Measurements from ENCODE around the gene SHISA6. TPM values are rescaled to one million over a fixed set of nuclear protein-coding genes. Genes with fewer than 3 reads are reported as not detected.

The SHISA6 gene
- total RNA-seq, 1 donor from 2014 or later: not detected

DNA sequence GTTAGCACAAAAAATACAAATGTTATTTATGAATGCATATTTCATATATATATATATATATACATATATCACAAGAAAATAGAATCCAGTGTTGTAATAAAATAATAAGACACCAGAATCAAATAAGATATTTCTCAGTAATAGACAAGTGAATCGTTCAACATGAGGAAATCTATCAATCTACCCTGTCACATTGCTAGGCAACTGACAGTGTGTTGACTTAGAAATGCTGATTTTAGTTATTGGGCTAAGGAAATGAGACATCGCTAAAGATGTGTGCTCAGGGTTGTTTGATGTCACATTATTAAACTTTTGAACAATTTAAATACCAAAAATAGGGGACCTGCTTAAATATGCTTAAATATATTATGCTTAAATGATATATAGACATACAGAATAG is 307.4 kb downstream of the SHISA6 start:
- no peaks in the 10 kb centered on the region for H3K79me2 ChIP-seq (ENCODE audit: insufficient read depth, low read length)
- Mint-ChIP-seq H3K36me3 (ENCODE audit: low read depth, unreplicated experiment) (no peaks in the 10 kb centered on the region), H3K9me3 (ENCODE audit: unreplicated experiment) (peaks cover 5% of the 10 kb centered on the region), H3K27me3 (ENCODE audit: low read depth, unreplicated experiment) (no peaks in the 10 kb centered on the region), H3K27ac (ENCODE audit: unreplicated experiment) (no peak overlapping the region), H3K4me3 (ENCODE audit: unreplicated experiment) (no peak overlapping the region), H3K4me1 (ENCODE audit: low read depth, unreplicated experiment) (no peaks in the 10 kb centered on the region)
- H4K20me1 ChIP-seq (ENCODE audit: insufficient read depth, low read length): no peaks in the 10 kb centered on the region
- H3K9me3 ChIP-seq (ENCODE audit: insufficient read depth, low read depth, low read length): no peaks in the 10 kb centered on the region
- DNase-seq (ENCODE audit: low read depth) (no peak), FAIRE-seq (no peak)
- no peaks in the 10 kb centered on the region for H3K27me3 ChIP-seq (ENCODE audit: insufficient read depth, low read length)
- H3K4me2 ChIP-seq (ENCODE audit: low read length): no peak overlapping the region
- no peak overlapping the region for H3K4me3 ChIP-seq (ENCODE audit: insufficient read depth, low read depth, low read length)
- no peak overlapping the region for H3K9ac ChIP-seq (ENCODE audit: low read length)
- TF ChIP-seq, protein P1, sequence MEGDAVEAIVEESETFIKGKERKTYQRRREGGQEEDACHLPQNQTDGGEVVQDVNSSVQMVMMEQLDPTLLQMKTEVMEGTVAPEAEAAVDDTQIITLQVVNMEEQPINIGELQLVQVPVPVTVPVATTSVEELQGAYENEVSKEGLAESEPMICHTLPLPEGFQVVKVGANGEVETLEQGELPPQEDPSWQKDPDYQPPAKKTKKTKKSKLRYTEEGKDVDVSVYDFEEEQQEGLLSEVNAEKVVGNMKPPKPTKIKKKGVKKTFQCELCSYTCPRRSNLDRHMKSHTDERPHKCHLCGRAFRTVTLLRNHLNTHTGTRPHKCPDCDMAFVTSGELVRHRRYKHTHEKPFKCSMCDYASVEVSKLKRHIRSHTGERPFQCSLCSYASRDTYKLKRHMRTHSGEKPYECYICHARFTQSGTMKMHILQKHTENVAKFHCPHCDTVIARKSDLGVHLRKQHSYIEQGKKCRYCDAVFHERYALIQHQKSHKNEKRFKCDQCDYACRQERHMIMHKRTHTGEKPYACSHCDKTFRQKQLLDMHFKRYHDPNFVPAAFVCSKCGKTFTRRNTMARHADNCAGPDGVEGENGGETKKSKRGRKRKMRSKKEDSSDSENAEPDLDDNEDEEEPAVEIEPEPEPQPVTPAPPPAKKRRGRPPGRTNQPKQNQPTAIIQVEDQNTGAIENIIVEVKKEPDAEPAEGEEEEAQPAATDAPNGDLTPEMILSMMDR (IDR thresholded peaks at IDR 0.05; ENCODE audit: insufficient read depth, low read depth, low read length): no peak
- TF ChIP-seq EZH2 (IDR thresholded peaks at IDR 0.05; ENCODE audit: insufficient read depth, low read length): no peak
- H3K27ac ChIP-seq (ENCODE audit: low read depth, low read length): no peak overlapping the region
- no peaks in the 10 kb centered on the region for H3K36me3 ChIP-seq (ENCODE audit: insufficient read depth, low read length)
- no peaks in the 10 kb centered on the region for H3K4me1 ChIP-seq (ENCODE audit: insufficient read depth, low read length)
- H2AFZ ChIP-seq (ENCODE audit: low read depth, low read length): no peak overlapping the region

DNA sequence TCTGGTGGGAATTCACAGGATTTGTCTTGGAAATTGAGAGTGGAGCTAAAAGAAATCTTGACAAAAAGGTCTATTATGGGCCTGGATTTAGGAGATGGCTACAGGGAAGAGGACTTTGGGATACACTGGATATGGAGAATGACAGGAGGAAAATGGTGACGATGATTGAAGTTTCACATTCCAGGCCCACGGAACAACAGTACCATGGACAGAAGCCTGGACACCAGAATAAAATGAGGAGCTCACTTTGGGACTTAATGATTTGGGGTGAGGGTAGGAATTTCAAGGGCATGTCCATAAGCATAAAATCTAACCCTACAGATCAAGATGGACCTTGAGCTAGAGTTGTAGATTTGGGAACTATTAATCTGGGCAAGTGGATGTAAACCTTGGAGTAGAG is 309.4 kb downstream of the SHISA6 start:
- no peak overlapping the region for H3K4me3 Mint-ChIP-seq (ENCODE audit: unreplicated experiment)

DNA sequence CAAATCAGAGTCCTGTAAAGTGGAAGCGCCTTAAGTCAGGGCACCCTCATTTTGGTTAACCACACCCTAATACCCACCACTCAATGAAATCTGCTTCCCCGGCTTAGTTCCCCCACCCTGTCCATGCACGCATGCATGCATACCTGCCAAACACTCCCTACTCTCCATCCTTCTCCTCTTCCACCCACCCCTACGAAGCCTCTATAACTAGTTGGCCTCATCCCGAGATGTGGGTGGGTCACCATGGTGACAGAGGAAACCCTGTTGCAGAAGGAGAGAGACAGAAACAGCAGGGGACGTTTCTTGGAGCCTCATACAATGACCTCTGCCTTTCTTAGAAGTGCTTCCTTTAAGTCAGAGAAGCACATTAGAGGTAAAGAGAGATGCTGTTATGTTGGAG is 310.4 kb downstream of the SHISA6 start:
- Histone ChIP-seq H3K27ac (ENCODE audit: low read depth, low read length) (no peak overlapping the region), H3K36me3 (ENCODE audit: insufficient read depth, low read length) (no peaks in the 10 kb centered on the region), H3K9ac (ENCODE audit: low read length) (no peak overlapping the region), H2AFZ (ENCODE audit: low read depth, low read length) (no peak overlapping the region), H4K20me1 (ENCODE audit: insufficient read depth, low read length) (no peaks in the 10 kb centered on the region), H3K4me3 (ENCODE audit: insufficient read depth, low read depth, low read length) (no peak overlapping the region), H3K27me3 (ENCODE audit: insufficient read depth, low read length) (no peaks in the 10 kb centered on the region), H3K4me1 (ENCODE audit: insufficient read depth, low read length) (no peaks in the 10 kb centered on the region), H3K79me2 (ENCODE audit: insufficient read depth, low read length) (no peaks in the 10 kb centered on the region), H3K9me3 (ENCODE audit: insufficient read depth, low read depth, low read length) (peaks cover 3% of the 10 kb centered on the region), H3K4me2 (ENCODE audit: low read length) (no peak overlapping the region)
- FAIRE-seq (no peak), DNase-seq (ENCODE audit: low read depth) (no peak)
- Mint-ChIP-seq H3K27ac (ENCODE audit: unreplicated experiment) (no peak overlapping the region), H3K9me3 (ENCODE audit: unreplicated experiment) (peaks cover 12% of the 10 kb centered on the region), H3K4me3 (ENCODE audit: unreplicated experiment) (no peak overlapping the region), H3K27me3 (ENCODE audit: low read depth, unreplicated experiment) (no peaks in the 10 kb centered on the region), H3K4me1 (ENCODE audit: low read depth, unreplicated experiment) (no peaks in the 10 kb centered on the region), H3K36me3 (ENCODE audit: low read depth, unreplicated experiment) (no peaks in the 10 kb centered on the region)
- TF ChIP-seq EZH2 (IDR thresholded peaks at IDR 0.05; ENCODE audit: insufficient read depth, low read length): no peak
- TF ChIP-seq, protein P1 (IDR thresholded peaks at IDR 0.05; ENCODE audit: insufficient read depth, low read depth, low read length): no peak

More for the DNA sequence above, 309.4 kb downstream of the SHISA6 start:
- H3K4me1 Mint-ChIP-seq (ENCODE audit: low read depth, unreplicated experiment): no peaks in the 10 kb centered on the region
- Histone ChIP-seq H3K4me1 (ENCODE audit: insufficient read depth, low read length) (no peaks in the 10 kb centered on the region), H3K4me3 (ENCODE audit: insufficient read depth, low read depth, low read length) (no peak overlapping the region), H4K20me1 (ENCODE audit: insufficient read depth, low read length) (no peaks in the 10 kb centered on the region), H3K79me2 (ENCODE audit: insufficient read depth, low read length) (no peaks in the 10 kb centered on the region), H2AFZ (ENCODE audit: low read depth, low read length) (no peak overlapping the region), H3K27me3 (ENCODE audit: insufficient read depth, low read length) (no peaks in the 10 kb centered on the region), H3K4me2 (ENCODE audit: low read length) (no peak overlapping the region), H3K27ac (ENCODE audit: low read depth, low read length) (no peak overlapping the region), H3K9ac (ENCODE audit: low read length) (no peak overlapping the region), H3K9me3 (ENCODE audit: insufficient read depth, low read depth, low read length) (peaks cover 1% of the 10 kb centered on the region), H3K36me3 (ENCODE audit: insufficient read depth, low read length) (no peaks in the 10 kb centered on the region)
- TF ChIP-seq, protein P1 (IDR thresholded peaks at IDR 0.05; ENCODE audit: insufficient read depth, low read depth, low read length): no peak
- TF ChIP-seq EZH2 (IDR thresholded peaks at IDR 0.05; ENCODE audit: insufficient read depth, low read length): no peak
- no peak overlapping the region for H3K27ac Mint-ChIP-seq (ENCODE audit: unreplicated experiment)
- H3K27me3 Mint-ChIP-seq (ENCODE audit: low read depth, unreplicated experiment): no peaks in the 10 kb centered on the region
- FAIRE-seq (no peak), DNase-seq (ENCODE audit: low read depth) (no peak)
- H3K36me3 Mint-ChIP-seq (ENCODE audit: low read depth, unreplicated experiment): no peaks in the 10 kb centered on the region
- H3K9me3 Mint-ChIP-seq (ENCODE audit: unreplicated experiment): peaks cover 8% of the 10 kb centered on the region

All from astrocyte (in vitro differentiated cells and primary cell).